Smooth muscle cell (in vitro differentiated cells): ENCODE data around the gene OR2G2. TPM values are rescaled to one million over a fixed set of nuclear protein-coding genes. Genes with fewer than 3 reads are reported as not detected.

Experiments
- DNase-seq: peaks from one replicate; lab custom pipeline; 2025; ENCODE audit not compliant: unreplicated experiment; lab: John Stamatoyannopoulos, UW
- H2AFZ ChIP-seq: fragments of 200-600 bp; sonication (generic); 2 replicates; pipeline ENCODE4 v1.6.0; 2016; ENCODE audit warnings: antibody characterized with exemption, low read depth, mild to moderate bottlenecking
- H3F3A ChIP-seq: fragments of 200-600 bp; sonication (generic); 2 replicates; pipeline ENCODE4 v1.6.0; 2017; ENCODE audit warnings: antibody characterized with exemption, low read depth
- H3K27ac ChIP-seq: fragments of 200-600 bp; sonication (generic); 2 replicates; pipeline ENCODE4 v1.5.1; 2016; ENCODE audit warnings: low read depth, mild to moderate bottlenecking
- H3K27me3 ChIP-seq: fragments of 200-600 bp; sonication (generic); 2 replicates; pipeline ENCODE4 v1.6.1; 2016; ENCODE audit warnings: low read depth, mild to moderate bottlenecking
- H3K36me3 ChIP-seq: fragments of 200-600 bp; sonication (generic); 2 replicates; pipeline ENCODE4 v1.5.1; 2016; ENCODE audit warnings: low read depth
- H3K4me1 ChIP-seq: fragments of 200-600 bp; sonication (generic); 2 replicates; pipeline ENCODE4 v1.5.1; 2016; ENCODE audit warnings: low read depth
- H3K4me2 ChIP-seq: fragments of 200-600 bp; sonication (generic); 2 replicates; pipeline ENCODE4 v1.6.0; 2016; ENCODE audit warnings: mild to moderate bottlenecking
- H3K4me3 ChIP-seq: fragments of 200-600 bp; sonication (generic); 2 replicates; pipeline ENCODE4 v1.5.1; 2016; ENCODE audit warnings: mild to moderate bottlenecking
- H3K79me2 ChIP-seq: fragments of 200-600 bp; sonication (generic); 2 replicates; pipeline ENCODE4 v1.6.0; 2016; ENCODE audit warnings: low read depth, mild to moderate bottlenecking
- H3K9ac ChIP-seq: fragments of 200-600 bp; sonication (generic); 2 replicates; pipeline ENCODE4 v1.6.0; 2016; ENCODE audit warnings: low read depth
- H3K9me3 ChIP-seq: fragments of 200-600 bp; sonication (generic); replicated peaks from 2 replicates; pipeline ENCODE4 v1.5.1; 2016; ENCODE audit warnings: low read depth
- H4K20me1 ChIP-seq: fragments of 200-600 bp; sonication (generic); 2 replicates; pipeline ENCODE4 v1.6.0; 2016; ENCODE audit warnings: low read depth
- WGBS: methylation state at CpG from one replicate; pipeline ENCODE4 v1.1.7; 2016; ENCODE audit warnings: low lambda C conversion rate; 5-methylcytosine and 5-hydroxymethylcytosine counted together
- polyA plus RNA-seq: library from polyadenylated mRNA; unstranded; fragments of >200 nt; fragmentation: Nextera tagmentation; extraction: Ambion mirVana; gene quantifications from 2 replicates; pipeline ENCODE4 v1.2.1, GENCODE V29; 2016
- total RNA-seq: library from RNA; depleted of rRNA; stranded (reverse); fragments of >200 nt; gene quantifications from 2 replicates; pipeline ENCODE4 v1.2.3, GENCODE V29; 2014
- TF ChIP-seq, protein P1 (sequence below): fragments of 200-600 bp; sonication (generic); IDR thresholded peaks from 2 replicates; pipeline ENCODE4 v1.5.1; 2017; ENCODE audit warnings: borderline replicate concordance, mild to moderate bottlenecking, antibody characterized with exemption; ENCODE audit not compliant: insufficient read depth, poor library complexity, severe bottlenecking

The OR2G2 gene
- total and polyA plus RNA-seq, 2 experiments from 2014 or later: not detected

DNA sequence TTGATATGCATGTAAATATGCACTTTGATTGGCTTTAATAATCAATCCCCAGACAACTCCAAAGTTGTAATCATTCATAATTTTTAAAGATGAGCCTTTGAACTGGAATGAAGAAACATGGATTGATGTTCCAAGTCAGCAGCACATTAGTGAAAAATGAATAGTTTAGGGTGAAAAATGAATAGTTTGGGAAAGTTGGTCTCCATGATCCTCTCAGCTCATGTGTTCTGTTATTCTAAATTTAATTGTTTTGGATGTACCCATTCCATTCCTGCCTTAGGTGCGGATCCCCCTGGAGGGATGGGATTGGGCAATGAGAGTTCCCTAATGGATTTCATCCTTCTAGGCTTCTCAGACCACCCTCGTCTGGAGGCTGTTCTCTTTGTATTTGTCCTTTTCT, 17.1 kb downstream of the OR2G2 start, which contains the start of gene OR2G3:
Gene OR2G3, plus strand, starts transcription at position 301 of the 400 bp plus-strand sequence. Its CDS starts 0 bp downstream, at position 301.
- no peak within 1 kb of the TSS for H3K4me3 ChIP-seq
- no peaks in the 10 kb centered on the region for H3K27me3 ChIP-seq
- no peak within 1 kb of the TSS for H3K4me2 ChIP-seq
- no peak within 1 kb of the TSS for H3K27ac ChIP-seq
- DNase-seq: no peak
- no peaks in the 10 kb centered on the region for H3K9me3 ChIP-seq
- no peaks in the 10 kb centered on the region for H3K36me3 ChIP-seq
- TF ChIP-seq, protein P1, sequence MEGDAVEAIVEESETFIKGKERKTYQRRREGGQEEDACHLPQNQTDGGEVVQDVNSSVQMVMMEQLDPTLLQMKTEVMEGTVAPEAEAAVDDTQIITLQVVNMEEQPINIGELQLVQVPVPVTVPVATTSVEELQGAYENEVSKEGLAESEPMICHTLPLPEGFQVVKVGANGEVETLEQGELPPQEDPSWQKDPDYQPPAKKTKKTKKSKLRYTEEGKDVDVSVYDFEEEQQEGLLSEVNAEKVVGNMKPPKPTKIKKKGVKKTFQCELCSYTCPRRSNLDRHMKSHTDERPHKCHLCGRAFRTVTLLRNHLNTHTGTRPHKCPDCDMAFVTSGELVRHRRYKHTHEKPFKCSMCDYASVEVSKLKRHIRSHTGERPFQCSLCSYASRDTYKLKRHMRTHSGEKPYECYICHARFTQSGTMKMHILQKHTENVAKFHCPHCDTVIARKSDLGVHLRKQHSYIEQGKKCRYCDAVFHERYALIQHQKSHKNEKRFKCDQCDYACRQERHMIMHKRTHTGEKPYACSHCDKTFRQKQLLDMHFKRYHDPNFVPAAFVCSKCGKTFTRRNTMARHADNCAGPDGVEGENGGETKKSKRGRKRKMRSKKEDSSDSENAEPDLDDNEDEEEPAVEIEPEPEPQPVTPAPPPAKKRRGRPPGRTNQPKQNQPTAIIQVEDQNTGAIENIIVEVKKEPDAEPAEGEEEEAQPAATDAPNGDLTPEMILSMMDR: no peak
- WGBS: 80% methylated on average over 2 of the region's 2 CpGs
- H3F3A ChIP-seq: no peaks in the 10 kb centered on the region
- no peaks in the 10 kb centered on the region for H3K79me2 ChIP-seq
- no peaks in the 10 kb centered on the region for H4K20me1 ChIP-seq
- no peaks in the 10 kb centered on the region for H3K4me1 ChIP-seq
- H2AFZ ChIP-seq: no peak within 1 kb of the TSS
- no peak within 1 kb of the TSS for H3K9ac ChIP-seq

DNA sequence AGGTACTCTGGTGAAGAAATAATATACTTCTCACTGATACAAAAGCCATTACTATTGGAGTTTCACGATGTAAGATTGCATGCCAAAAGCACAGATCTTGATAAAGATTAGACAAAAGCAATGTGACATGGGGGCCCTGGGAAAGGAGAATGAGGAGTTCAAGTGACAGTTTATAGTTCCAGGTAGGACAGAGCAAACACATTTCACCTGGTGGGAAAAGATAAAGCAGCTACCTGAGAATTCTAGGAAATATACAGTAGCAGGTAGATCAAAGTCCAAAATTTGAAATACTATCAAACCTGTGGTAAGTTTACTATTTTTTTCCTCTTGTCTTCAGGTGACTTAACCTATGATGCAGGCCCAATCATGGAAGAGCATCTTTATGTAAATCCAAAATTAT, 25.2 kb downstream of the OR2G2 start:
- no peak for DNase-seq

DNA sequence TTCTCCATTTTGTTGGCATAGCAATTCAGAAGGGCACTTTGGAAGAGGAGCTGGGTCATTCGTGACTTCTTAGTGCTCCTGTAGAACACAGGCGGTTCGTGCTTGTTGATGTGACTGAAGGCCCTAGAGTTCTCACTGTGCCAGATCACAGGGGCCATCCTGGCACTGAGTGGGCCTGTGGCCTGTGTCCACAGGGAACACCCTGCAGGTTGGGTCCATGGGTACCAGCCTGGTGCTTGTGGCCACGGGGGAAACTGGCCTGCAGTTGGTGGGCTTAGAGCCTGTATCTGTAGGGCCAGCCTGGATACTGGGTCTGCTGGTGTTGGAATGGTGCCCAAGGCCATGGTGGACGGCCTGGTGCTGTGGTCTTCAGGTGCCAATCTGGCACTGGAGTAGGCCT, 26.5 kb downstream of the OR2G2 start:
- Histone ChIP-seq H2AFZ (no peak overlapping the region), H3K27ac (no peak overlapping the region), H4K20me1 (no peaks in the 10 kb centered on the region), H3K36me3 (no peaks in the 10 kb centered on the region), H3K4me3 (no peak overlapping the region), H3K4me1 (no peaks in the 10 kb centered on the region), H3K27me3 (no peaks in the 10 kb centered on the region), H3F3A (no peaks in the 10 kb centered on the region), H3K4me2 (no peak overlapping the region), H3K9me3 (no peaks in the 10 kb centered on the region), H3K79me2 (no peaks in the 10 kb centered on the region), H3K9ac (no peak overlapping the region)
- TF ChIP-seq, protein P1: no peak
- DNase-seq: no peak
- WGBS: 74% methylated on average over 5 of the region's 5 CpGs

More for the DNA sequence above, 25.2 kb downstream of the OR2G2 start:
- Histone ChIP-seq H3K4me3 (no peak overlapping the region), H3K9ac (no peak overlapping the region), H3K4me1 (no peaks in the 10 kb centered on the region), H3K4me2 (no peak overlapping the region), H3F3A (no peaks in the 10 kb centered on the region), H3K27ac (no peak overlapping the region), H2AFZ (no peak overlapping the region), H3K9me3 (no peaks in the 10 kb centered on the region), H3K36me3 (no peaks in the 10 kb centered on the region), H4K20me1 (no peaks in the 10 kb centered on the region), H3K27me3 (no peaks in the 10 kb centered on the region), H3K79me2 (no peaks in the 10 kb centered on the region)
- TF ChIP-seq, protein P1: no peak
- 79% methylated on average over 1 of the region's 1 CpG for WGBS

DNA sequence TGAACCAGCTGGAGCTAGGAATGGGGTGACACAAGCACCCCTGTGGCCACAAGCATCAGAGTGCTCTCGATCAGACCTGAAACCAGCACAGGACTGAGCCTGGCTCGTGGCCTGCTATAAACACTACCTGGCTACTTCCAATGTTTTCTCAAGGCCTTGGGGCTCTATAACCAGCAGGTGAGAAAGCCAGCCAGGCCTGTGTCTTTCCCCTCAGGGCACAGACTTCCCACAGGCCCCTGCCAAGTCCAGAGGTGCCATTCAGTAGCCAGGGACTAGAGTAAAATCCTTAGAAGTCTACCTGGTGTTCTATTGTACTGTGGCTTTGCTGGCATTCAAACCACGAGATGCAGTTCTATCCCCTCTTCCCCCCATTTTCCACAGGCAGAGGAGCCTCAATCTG, 39.8 kb downstream of the OR2G2 start:
- no peak for DNase-seq
- no peaks in the 10 kb centered on the region for H3K36me3 ChIP-seq
- no peak overlapping the region for H3K4me2 ChIP-seq
- H4K20me1 ChIP-seq: no peaks in the 10 kb centered on the region
- no peaks in the 10 kb centered on the region for H3K4me1 ChIP-seq
- H2AFZ ChIP-seq: no peak overlapping the region
- H3K79me2 ChIP-seq: no peaks in the 10 kb centered on the region
- no peaks in the 10 kb centered on the region for H3K9me3 ChIP-seq
- 50% methylated on average over 3 of the region's 3 CpGs for WGBS
- no peak overlapping the region for H3K4me3 ChIP-seq
- H3F3A ChIP-seq: no peaks in the 10 kb centered on the region
- TF ChIP-seq, protein P1: no peak
- no peak overlapping the region for H3K27ac ChIP-seq
- no peak overlapping the region for H3K9ac ChIP-seq
- H3K27me3 ChIP-seq: no peaks in the 10 kb centered on the region
